ENCODE measurements around the gene KLRD1.

DNA sequence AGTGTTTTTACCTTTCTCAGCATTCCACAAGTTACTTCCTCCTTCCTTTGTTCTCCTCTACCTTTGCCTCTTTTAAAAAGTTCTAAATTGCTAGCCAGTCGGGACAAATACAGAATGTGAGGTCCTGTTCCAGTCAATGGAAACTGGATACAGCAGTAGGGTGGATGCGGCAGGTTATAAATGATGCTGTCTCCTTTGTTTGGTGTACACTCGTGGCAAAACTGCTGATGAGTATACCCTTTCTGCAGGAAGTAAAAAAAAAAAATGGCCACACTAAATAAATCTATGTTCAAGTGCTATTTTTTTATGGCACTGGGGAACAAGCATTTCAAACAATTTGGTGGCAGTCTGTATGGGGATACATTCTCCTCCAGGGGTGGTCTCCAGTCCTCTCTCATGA is 54.7 kb downstream of the KLRD1 start:
- TF ChIP-seq, protein P1, sequence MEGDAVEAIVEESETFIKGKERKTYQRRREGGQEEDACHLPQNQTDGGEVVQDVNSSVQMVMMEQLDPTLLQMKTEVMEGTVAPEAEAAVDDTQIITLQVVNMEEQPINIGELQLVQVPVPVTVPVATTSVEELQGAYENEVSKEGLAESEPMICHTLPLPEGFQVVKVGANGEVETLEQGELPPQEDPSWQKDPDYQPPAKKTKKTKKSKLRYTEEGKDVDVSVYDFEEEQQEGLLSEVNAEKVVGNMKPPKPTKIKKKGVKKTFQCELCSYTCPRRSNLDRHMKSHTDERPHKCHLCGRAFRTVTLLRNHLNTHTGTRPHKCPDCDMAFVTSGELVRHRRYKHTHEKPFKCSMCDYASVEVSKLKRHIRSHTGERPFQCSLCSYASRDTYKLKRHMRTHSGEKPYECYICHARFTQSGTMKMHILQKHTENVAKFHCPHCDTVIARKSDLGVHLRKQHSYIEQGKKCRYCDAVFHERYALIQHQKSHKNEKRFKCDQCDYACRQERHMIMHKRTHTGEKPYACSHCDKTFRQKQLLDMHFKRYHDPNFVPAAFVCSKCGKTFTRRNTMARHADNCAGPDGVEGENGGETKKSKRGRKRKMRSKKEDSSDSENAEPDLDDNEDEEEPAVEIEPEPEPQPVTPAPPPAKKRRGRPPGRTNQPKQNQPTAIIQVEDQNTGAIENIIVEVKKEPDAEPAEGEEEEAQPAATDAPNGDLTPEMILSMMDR (IDR thresholded peaks at IDR 0.05): no peak
- no peak for TF ChIP-seq POLR2A (IDR thresholded peaks at IDR 0.05)
